A549 (cell line): Measurements from ENCODE around the gene POMGNT2. TPM values are rescaled to one million over a fixed set of nuclear protein-coding genes. Genes with fewer than 3 reads are reported as not detected.

ENCODE experiments used
- ATAC-seq, 2 experiments: fragments of 200-7000 bp in 1 of 2; fragments of >200 bp in 1 of 2; cut with Nextera tagmentation in 1 of 2; cut with Tn5 transposase in 1 of 2; 3 replicates each; pipeline versions ENCODE4 v1.8.0 to v1.9.1; 2018 to 2020; ENCODE audit warnings: mild to moderate bottlenecking in 1 of 2, moderate library complexity in 1 of 2
- CTCF ChIA-PET: fragments of 300-600 bp; sonication (Branson Sonifier 250); formaldehyde crosslinking; extraction: SDS; loops from one replicate; lab custom pipeline; 2021; ENCODE audit warnings: antibody characterized with exemption, inconsistent platforms; lab: Yijun Ruan, JAX
- POLR2A ChIA-PET: fragments of 350-600 bp; formaldehyde crosslinking; extraction: SDS; loops from one replicate; lab custom pipeline; 2021; ENCODE audit warnings: antibody characterized with exemption, inconsistent platforms; lab: Yijun Ruan, JAX
- DNase-seq, 2 experiments: peaks; one replicate each; pipeline versions ENCODE4 v3.0.0 to v3.0.0-alpha.2; 2011 to 2016; ENCODE audit warnings: low read depth in 1 of 2, low spot score in 1 of 2
- FAIRE-seq: peaks from 2 replicates; lab custom pipeline; 2011; peaks lifted over from hg19 to GRCh38; lab: Jason Lieb, UNC
- H3K27ac ChIP-seq, 2 experiments: fragments of >200 bp; sonication (Bioruptor Twin); formaldehyde crosslinking; 3 replicates each; pipeline ENCODE4 v1.5.1; 2016 to 2017
- H3K4me1 ChIP-seq: fragments of >200 bp; sonication (Bioruptor Twin); formaldehyde crosslinking; 3 replicates; pipeline ENCODE4 v1.6.1; 2016
- H3K4me2 ChIP-seq: fragments of >200 bp; sonication (Bioruptor Twin); formaldehyde crosslinking; 3 replicates; pipeline ENCODE4 v1.6.1; 2016
- H3K4me3 ChIP-seq: fragments of >200 bp; sonication (Bioruptor Twin); formaldehyde crosslinking; 3 replicates; pipeline ENCODE4 v1.5.1; 2016
- H3K9me3 ChIP-seq: fragments of >200 bp; sonication (Bioruptor Twin); formaldehyde crosslinking; 3 replicates; pipeline ENCODE4 v1.6.1; 2016
- CBX2 ChIP-seq: fragments of 200-600 bp; sonication (generic); IDR thresholded peaks from 2 replicates; pipeline ENCODE4 v1.6.1; 2016; ENCODE audit warnings: low read depth, mild to moderate bottlenecking, borderline replicate concordance
- CEBPB ChIP-seq, 2 experiments: fragments of >200 bp in 1 of 2; sonication (Bioruptor Twin) in 1 of 2; formaldehyde crosslinking in 1 of 2; IDR thresholded peaks; 2 replicates each; pipeline ENCODE4 v1.6.1; 2012 to 2016
- CHD4 ChIP-seq: fragments of 200-600 bp; sonication (generic); IDR thresholded peaks from 2 replicates; pipeline ENCODE4 v1.6.1; 2016; ENCODE audit warnings: antibody characterized with exemption, mild to moderate bottlenecking, borderline replicate concordance
- E2F6 ChIP-seq: IDR thresholded peaks from 2 replicates; pipeline ENCODE4 v1.6.1; 2012; ENCODE audit warnings: low read depth, borderline replicate concordance
- EHF ChIP-seq: fragments of 250-450 bp; sonication (Bioruptor Pico); IDR thresholded peaks from 2 replicates; pipeline ENCODE4 v1.5.0; 2020; ENCODE audit warnings: mild to moderate bottlenecking
- ELK1 ChIP-seq: fragments of 150-350 bp; IDR thresholded peaks from 2 replicates; pipeline ENCODE4 v1.6.1; 2014; ENCODE audit warnings: low read depth, mild to moderate bottlenecking, low read length
- EP300 ChIP-seq, 2 experiments: fragments of >200 bp; sonication (Bioruptor Twin); formaldehyde crosslinking; IDR thresholded peaks; 2 replicates in 1 of 2; 3 replicates in 1 of 2; pipeline ENCODE4 v1.6.1; 2016 to 2017
- FOSB ChIP-seq: fragments of 250-450 bp; sonication (Bioruptor Pico); IDR thresholded peaks from 2 replicates; pipeline ENCODE4 v1.5.0; 2020; ENCODE audit warnings: mild to moderate bottlenecking, moderate library complexity
- FOSL2 ChIP-seq, 2 experiments: fragments of 450-650 bp in 1 of 2; fragments of >200 bp in 1 of 2; sonication (Bioruptor Twin) in 1 of 2; formaldehyde crosslinking; IDR thresholded peaks; 2 replicates each; pipeline versions ENCODE4 v1.5.0 to v1.6.1; 2016 to 2020; ENCODE audit warnings: mild to moderate bottlenecking in 1 of 2, moderate library complexity in 1 of 2
- HDAC2 ChIP-seq: fragments of 200-600 bp; sonication (generic); IDR thresholded peaks from 2 replicates; pipeline ENCODE4 v1.6.1; 2016
- HOXA7 ChIP-seq: fragments of 250-450 bp; sonication (Bioruptor Pico); IDR thresholded peaks from 2 replicates; pipeline ENCODE4 v1.5.0; 2020; ENCODE audit warnings: mild to moderate bottlenecking, moderate library complexity
- MAX ChIP-seq: IDR thresholded peaks from 2 replicates; pipeline ENCODE4 v1.6.1; 2012
- NPAS2 ChIP-seq: fragments of 250-450 bp; sonication (Bioruptor Pico); IDR thresholded peaks from 2 replicates; pipeline ENCODE4 v1.8.0; 2022; ENCODE audit warnings: mild to moderate bottlenecking, moderate library complexity, borderline replicate concordance
- PHF8 ChIP-seq: fragments of 200-600 bp; sonication (generic); IDR thresholded peaks from 2 replicates; pipeline ENCODE4 v1.6.1; 2016; ENCODE audit warnings: low read depth, mild to moderate bottlenecking, antibody characterized with exemption, moderate library complexity, borderline replicate concordance
- POLR2A ChIP-seq: IDR thresholded peaks from 2 replicates; pipeline ENCODE4 v1.6.1; 2012; ENCODE audit warnings: mild to moderate bottlenecking, low read length
- RAD21 ChIP-seq, 2 experiments: fragments of >200 bp in 1 of 2; sonication (Bioruptor Twin) in 1 of 2; formaldehyde crosslinking in 1 of 2; IDR thresholded peaks in 1 of 2; conservative IDR thresholded peaks in 1 of 2; 2 replicates in 1 of 2; 3 replicates in 1 of 2; pipeline ENCODE4 v1.6.1; 2012 to 2018; ENCODE audit warnings: inconsistent platforms in 1 of 2
- RCOR1 ChIP-seq: fragments of 150-350 bp; IDR thresholded peaks from 2 replicates; pipeline ENCODE4 v1.6.1; 2014; ENCODE audit warnings: antibody characterized with exemption, low read length, low read depth
- REST ChIP-seq: fragments of 200-600 bp; sonication (generic); IDR thresholded peaks from 2 replicates; pipeline ENCODE4 v1.6.1; 2016; ENCODE audit warnings: antibody characterized with exemption, mild to moderate bottlenecking, moderate library complexity
- RFX5 ChIP-seq: fragments of 450-650 bp; IDR thresholded peaks from 2 replicates; pipeline ENCODE4 v1.7.1; 2014; ENCODE audit warnings: antibody characterized with exemption, mild to moderate bottlenecking, moderate library complexity
- SMC3 ChIP-seq: fragments of >200 bp; sonication (Bioruptor Twin); formaldehyde crosslinking; IDR thresholded peaks from 3 replicates; pipeline ENCODE4 v1.6.1; 2018; ENCODE audit warnings: inconsistent platforms
- TFCP2L1 ChIP-seq: fragments of 250-450 bp; sonication (Bioruptor Pico); IDR thresholded peaks from 2 replicates; pipeline ENCODE4 v1.5.0; 2021; ENCODE audit warnings: mild to moderate bottlenecking
- TP53 ChIP-seq: fragments of 250-450 bp; sonication (Bioruptor Pico); IDR thresholded peaks from 2 replicates; pipeline ENCODE4 v1.5.0; 2021; ENCODE audit warnings: mild to moderate bottlenecking, moderate library complexity
- USF2 ChIP-seq: fragments of 450-650 bp; IDR thresholded peaks from 2 replicates; pipeline ENCODE4 v1.6.1; 2014; ENCODE audit warnings: antibody characterized with exemption
- ZC3H11A ChIP-seq: fragments of 450-650 bp; IDR thresholded peaks from 2 replicates; pipeline ENCODE4 v1.6.1; 2014; ENCODE audit warnings: antibody characterized with exemption, mild to moderate bottlenecking
- WGBS: methylation state at CpG from one replicate; pipeline ENCODE4 v1.1.6; 2017; ENCODE audit errors: missing lambda C conversion rate; 5-methylcytosine and 5-hydroxymethylcytosine counted together
- polyA plus RNA-seq, 4 experiments: library from polyadenylated mRNA; depleted of rRNA in 3 of 4; stranded (reverse); fragments of >200 nt; fragmentation: RNase III in 1 of 4; extraction: RNeasy Plus Mini Kit Qiagen cat#74134 plus additional on column Dnase treatment in 1 of 4; gene quantifications; 2 replicates in 3 of 4; 3 replicates in 1 of 4; pipeline ENCODE4 v1.2.3, GENCODE V29; 2011 to 2017

The POMGNT2 gene
- polyA plus RNA-seq, 2 of the 4 experiments (the other 2 are of a cell fraction) = 7.9 to 9.6 TPM

GRCh38 chr3:43043793-43044192 lies 62.1 kb downstream of the POMGNT2 start:
- Histone ChIP-seq H3K27ac (no peak overlapping the region), H3K9me3 (no peaks in the 10 kb centered on the region), H3K4me3 (no peak overlapping the region), H3K4me2 (no peak overlapping the region), H3K4me1 (no peaks in the 10 kb centered on the region)
- ChIA-PET POLR2A (no interaction called here), CTCF (no interaction called here)
- DNase-seq (no peak), ATAC-seq (no peak), FAIRE-seq (no peak)
- TF ChIP-seq RFX5 (no peak), CBX2 (no peak), HDAC2 (no peak), MAX (no peak), HOXA7 (CRISPR knock-in tag) (no peak), REST (no peak), EHF (no peak)
- whole genome bisulfite sequencing = 46% methylated on average over 2 of the region's 2 CpGs

GRCh38 chr3:43043071-43043766 lies 62.7 kb downstream of the POMGNT2 start:
- POLR2A ChIA-PET = no interaction called here
- H3K9me3 ChIP-seq = no peaks in the 10 kb centered on the region
- no peak for FAIRE-seq

More at GRCh38 chr3:43043071-43043766, 62.7 kb downstream of the POMGNT2 start:
- no peak overlapping the region for H3K27ac ChIP-seq
- no peak for ATAC-seq
- TF ChIP-seq EP300 (IDR thresholded peaks at IDR 0.05) = no peak
- TF ChIP-seq PHF8 = no peak
- no peak for TF ChIP-seq FOSL2 (IDR thresholded peaks at IDR 0.05)
- TF ChIP-seq FOSL2 (CRISPR knock-in tag; IDR thresholded peaks at IDR 0.05) = no peak
- no peak for TF ChIP-seq RCOR1
- no peak for TF ChIP-seq ZC3H11A
- TF ChIP-seq USF2 = no peak
- no peak for TF ChIP-seq ELK1
- no peak for TF ChIP-seq TP53 (CRISPR knock-in tag)
- TF ChIP-seq CHD4 = no peak
- TF ChIP-seq NPAS2 (CRISPR knock-in tag) = no peak
- TF ChIP-seq SMC3 = no peak
- no peak for TF ChIP-seq TFCP2L1
- no peak for TF ChIP-seq POLR2A
- TF ChIP-seq E2F6 = no peak
- no peak for TF ChIP-seq MAX
- TF ChIP-seq RAD21 (conservative IDR thresholded peaks at IDR 0.05 in 1 of 2, IDR thresholded peaks at IDR 0.05 in 1 of 2) = no peak
- no peak for TF ChIP-seq FOSB (CRISPR knock-in tag)
- TF ChIP-seq CEBPB (IDR thresholded peaks at IDR 0.05) = no peak
- no peaks in the 10 kb centered on the region for H3K4me1 ChIP-seq
- CTCF ChIA-PET = no interaction called here
- no peak overlapping the region for H3K4me3 ChIP-seq
- WGBS = 28% methylated on average over 3 of the region's 3 CpGs
- no peak for DNase-seq
- H3K4me2 ChIP-seq = no peak overlapping the region
